Effector CD4-positive, alpha-beta T cell (primary cell): Measurements from ENCODE around the gene FRK.

Source experiments
- DNase-seq: peaks from one replicate; pipeline ENCODE4 v3.0.0-alpha.2; 2020

The FRK gene

DNA sequence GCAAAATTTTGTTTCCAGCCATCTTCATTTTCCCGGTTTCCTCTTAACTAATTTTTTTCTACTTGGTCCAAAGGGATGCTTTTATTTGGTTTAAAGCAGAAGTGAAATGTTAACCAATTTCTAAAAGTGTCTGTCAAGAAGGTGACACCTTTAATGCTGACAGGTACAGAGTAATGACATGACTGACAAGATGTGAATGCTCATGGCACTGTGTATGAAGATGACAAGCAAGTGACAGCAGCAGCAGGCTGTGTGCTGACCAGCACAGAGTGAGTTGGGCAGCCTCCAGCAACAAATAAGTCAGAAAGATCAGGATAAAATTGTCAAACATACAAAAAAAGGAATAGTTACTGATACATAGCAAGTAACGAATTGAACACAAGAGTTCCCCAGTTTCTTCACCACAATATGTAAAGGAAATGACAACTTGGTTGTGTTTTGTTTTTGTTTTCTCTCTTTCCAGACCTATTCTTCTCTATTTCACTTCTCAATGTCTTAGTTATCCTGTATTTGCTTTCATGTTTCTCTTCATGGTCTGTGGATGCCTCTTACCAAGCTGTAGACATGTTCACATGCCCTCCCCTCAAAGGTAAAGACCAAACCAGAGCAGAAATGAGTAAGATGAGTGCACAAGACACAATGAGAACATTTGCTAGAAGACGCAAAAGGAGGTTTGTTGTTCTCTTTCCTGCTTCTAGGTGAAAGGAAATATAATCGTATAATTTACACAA lies 174.9 kb downstream of the FRK start:
- no peak for DNase-seq

- DNase-seq: no peak
These were observed 177.9 kb downstream of the FRK start for GRCh38 chr6:115882771-115883170.

GRCh38 chr6:115882174-115882573 lies 178.5 kb downstream of the FRK start:
- DNase-seq: no peak
